Activated T-cell treated with anti-CD3 and anti-CD28 coated beads for 4 hours (primary cell): ENCODE results near the gene UBE4B.
"Not testable (repeated sequence)": the region's sequence is repeated elsewhere in the genome, so short reads cannot be mapped to it uniquely, and the experiment has no call there.

Experiments
- DNase-seq: peaks from one replicate; pipeline ENCODE4 v3.0.0-alpha.2; 2020

UBE4B gene

DNA sequence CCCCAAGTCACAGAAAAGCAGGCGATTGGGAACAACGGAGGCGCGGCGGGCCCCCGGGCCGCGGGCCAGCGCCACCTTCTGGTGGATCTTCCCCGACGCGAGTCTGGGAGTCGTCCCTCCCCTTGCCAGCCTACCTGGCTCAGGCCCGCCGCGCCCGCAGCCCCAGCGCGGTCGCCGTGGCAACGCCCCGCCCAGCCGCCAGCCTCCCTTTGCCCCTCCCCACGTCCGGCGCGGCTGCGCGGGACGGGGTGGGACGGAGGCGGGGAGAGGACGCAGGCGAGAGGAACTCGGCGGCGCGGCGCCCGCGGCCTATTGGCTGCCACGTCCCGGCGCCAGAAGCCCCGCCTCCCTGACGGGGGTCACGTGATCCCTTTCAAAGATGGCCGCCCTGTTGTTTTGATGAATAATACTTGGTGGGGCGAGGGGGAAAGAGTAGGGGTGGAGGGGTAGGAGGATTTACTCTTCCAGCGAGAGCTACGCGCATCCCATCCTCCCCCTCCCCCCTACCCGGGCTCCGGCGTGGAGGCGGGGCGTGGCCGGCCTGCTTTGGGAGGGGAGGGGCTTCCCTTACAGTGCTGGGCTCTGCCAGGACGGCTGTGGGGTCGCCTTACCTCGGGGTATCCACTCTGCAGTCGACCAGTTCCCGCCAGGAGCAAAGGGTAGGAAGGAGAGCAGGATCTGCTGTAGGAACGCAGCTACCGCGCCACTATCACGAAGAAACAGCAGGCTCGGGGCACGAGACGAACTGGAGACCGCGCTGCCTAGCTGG lies at the start of gene UBE4B:
TSS of gene UBE4B (plus strand) at position 369 of the 769 bp plus-strand sequence. CDS start 713 bp downstream, outside the sequence.
- DNase-seq: peak; percentile 98

DNA sequence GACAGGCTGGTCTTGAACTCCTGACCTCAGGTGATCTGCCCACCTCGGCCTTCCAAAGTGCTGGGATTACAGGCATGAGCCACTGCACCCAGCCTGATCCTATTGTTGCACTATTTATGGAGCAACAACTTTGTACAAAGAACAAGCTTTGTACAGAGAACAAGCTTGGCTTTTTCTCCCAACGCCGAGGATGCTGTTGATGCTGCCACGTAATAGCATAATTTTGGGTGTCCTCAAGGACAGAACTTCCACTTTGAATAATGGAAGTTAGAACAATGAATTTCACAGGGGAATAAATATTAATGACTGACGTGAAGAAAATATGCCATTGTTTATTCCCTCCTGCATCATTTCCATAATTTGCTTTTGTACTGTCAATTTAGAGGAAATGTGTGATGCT lies 48.5 kb upstream of the UBE4B start:
- DNase-seq: no peak

DNA sequence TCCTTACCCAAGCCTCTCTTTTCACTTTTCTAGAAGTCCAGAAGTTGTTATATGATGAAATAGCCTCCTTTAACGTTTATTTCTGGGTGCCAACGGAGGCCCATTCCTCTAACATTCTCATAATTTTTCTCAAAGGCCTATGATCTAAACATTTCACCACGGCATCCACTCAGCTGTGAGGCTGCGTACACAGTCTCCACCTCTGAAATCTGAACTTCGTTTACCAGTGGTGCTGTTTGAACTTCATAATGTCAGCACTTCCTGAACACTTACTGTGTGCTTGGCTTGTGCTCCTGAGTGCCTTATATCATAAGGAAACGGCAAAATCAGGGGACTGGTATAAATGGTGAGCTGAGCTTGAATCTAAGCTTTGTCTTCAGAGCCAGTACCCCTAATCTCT lies 47.8 kb upstream of the UBE4B start:
- no peak for DNase-seq

DNA sequence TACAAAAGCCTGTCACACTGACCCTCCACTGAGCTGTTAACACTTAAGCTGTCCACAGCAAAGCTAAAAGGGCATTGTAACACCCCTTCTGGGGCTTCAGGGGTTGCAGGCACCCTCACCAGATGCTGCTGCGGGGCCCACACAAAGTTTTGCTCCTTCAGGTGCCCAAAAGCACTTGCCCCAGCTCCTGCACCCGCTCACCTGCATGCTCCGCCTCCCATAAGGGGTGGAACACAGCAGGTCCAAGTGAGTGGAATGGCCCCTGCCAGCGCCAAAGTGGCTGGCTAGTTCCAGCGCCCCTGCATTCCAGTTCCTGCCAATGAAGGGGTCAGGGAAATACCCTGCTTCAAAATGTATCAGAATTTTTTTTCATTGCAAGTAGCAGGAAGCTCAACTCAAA lies 43.0 kb upstream of the UBE4B start:
- DNase-seq: no peak

DNA sequence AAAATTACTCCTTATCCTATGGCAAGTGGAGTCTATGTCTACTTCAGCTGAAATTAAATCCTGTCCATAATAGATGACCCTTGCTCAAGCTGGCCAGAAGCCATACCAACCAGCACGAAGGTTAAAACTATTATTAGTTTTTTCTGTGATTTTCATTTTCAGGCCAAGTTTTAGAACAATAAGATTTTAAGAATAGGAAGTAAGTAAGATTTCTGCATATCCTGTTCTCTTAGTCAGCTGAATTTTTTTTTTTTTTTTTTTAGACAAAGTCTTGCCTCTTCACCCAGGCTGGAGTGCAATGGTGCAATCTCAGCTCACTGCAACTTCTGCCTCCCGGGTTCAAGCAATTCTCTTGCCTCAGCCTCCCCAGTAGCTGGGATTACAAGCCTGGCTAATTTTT lies 41.8 kb upstream of the UBE4B start:
- DNase-seq: no peak

DNA sequence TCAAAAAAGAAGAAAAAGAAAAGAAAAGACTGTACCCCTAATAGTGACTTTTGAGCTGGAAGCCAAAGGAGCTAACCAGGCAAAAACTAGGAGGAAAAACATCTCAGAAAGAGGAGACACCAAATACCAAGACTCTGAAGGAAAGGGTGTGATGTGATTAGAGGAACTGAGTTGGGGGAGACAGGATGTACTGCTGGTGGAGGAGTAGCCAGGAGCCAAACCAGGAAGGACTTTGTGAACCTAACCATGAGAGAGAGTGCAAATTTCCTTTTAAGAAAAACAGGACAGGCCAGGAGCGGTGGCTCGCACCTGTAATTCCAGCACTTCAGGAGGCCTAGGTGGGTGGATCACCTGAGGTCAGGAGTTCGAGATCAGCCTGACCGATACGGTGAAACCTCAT lies 39.8 kb upstream of the UBE4B start:
- DNase-seq: no peak

DNA sequence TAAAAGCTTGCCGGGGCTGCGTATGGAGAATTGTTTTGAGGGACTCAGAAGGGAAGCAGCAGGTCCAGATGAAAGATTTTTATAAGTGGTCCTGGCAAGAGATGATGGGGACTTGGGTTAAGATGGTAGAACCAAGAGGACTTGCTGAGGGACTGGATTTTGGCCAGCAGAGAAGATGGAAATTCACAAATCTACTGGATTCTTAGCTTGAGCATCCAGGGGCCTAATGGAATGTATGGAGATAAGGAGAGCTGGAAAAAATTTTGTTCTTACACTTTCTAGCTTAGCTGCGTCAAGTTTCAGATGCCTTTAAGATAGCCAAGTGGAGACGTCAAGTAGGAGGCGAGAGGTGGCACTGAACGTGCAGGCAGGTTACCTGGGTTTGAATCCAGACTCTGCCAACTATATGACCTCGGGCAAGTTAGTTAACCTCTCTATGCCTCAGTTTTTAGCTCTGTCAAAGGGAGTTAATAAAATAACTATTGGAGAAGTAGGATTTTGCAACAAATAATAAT lies 39.1 kb upstream of the UBE4B start:
- DNase-seq: no peak

DNA sequence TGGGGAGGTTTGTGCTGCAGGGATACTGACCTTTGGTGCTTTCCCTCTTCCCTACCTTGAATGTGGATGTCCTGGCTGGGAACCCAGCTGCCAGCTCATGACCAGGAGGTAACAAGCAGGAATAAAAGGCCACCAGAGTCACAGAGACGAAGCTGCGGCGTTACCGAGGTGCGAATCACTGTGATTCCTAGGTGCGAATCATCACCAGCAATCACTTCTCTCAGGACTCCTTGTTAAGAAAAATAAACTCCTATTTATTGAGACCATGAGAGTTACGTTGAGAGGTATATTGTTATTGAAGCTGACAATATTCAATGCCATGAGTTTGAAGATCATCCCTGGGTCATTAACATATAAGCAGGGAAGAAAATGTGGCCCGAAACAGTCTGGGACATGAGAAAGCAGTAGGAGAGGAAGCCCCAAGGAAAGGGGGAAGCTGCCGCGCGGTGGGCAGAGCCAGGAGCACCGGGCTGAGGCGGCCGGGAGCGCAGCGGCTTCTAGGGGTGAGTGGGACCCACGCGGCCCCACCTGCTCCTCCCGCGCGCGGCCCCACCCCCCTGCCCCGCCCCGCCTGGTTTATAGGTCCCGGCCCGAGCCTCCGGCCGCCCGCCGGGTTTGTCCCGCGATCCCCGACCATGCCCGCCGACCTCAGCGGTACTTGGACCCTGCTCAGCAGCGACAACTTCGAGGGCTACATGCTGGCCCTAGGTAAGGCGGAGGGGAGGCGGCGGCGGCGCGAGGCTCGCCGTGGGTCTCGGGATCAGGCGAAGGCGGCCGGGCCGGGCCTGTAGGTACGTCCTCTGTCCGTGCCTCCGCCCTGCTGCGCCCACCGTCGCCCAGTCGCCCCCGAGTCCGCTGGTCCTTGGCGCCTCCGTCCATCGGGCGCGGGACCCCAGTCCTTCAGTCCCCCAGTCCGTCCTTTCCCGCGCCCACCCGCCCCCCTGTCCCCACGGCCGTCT lies 35.9 kb upstream of the UBE4B start, which contains the start of gene RBP7:
TSS of gene RBP7 (plus strand) at position 605 of the 959 bp plus-strand sequence. CDS start at position 636, 31 bp downstream.
- no peak for DNase-seq

DNA sequence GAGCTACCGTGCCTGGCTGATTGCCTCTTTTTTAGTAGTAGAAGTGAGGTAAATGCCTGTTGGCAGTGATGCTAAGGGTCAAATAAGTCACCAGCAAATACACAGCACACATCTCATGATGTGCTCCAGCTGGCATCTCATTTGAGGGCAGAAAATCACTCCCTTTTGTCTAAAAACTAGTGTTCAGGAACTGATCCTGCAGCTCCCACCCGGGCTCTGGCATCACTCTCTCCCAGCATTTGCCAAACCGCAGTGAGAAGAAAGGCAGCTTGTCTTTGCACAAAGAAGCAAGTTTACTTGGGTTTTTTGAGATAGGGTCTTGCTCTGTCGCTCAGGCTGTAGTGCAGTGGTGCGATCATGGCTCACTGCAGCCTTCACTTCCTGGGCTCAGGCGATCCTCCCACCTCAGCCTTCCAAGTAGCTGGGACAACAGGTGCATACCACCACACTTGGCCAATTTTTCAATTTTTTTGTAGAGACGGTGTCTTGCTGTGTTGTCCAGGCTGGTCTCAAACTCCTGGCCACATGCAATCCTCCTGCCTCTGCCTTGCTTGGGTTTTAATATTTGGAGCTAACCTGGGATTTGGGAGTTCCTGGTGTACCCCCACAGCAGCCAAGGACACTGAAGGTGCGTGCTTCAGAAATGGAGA lies 31.6 kb upstream of the UBE4B start:
- no peak for DNase-seq

DNA sequence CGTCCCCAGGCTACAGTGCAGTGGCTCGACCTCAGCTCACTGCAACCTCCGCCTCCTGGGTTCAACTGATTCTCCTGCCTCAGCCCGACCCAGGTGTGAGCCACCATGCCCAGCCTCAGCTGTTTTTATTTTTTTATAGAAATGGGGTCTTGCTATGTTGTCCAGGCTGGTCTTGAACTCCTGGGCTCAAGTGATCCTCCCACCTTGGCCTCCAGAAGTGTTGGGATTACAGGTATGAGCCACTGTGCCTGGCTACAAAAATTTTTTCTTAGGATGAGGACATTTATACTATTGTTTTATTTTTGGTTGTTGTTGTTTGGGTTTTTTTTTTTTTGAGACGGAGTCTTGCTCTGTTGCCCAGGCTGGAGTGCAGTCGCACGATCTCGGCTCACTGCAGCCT lies 27.5 kb upstream of the UBE4B start:
- not testable (repeated sequence) for DNase-seq

DNA sequence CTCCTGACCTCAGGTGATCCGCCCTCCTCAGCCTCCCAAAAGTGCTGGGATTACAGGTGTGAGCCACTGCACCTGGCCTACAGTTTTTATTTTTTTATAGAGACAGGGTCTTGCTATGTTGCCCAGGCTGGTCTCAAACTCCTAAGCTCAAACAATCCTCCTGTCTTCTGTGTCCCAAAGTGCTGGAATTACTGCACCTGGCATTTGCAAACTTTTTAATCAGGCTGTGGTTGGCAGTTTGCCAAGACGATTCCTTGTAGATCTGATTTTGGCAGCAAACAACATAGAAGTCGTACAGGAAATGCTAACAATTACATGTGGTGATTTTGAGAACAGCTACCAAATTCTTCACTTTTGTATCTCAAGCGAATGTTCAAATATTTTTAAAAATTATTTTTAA lies 25.6 kb upstream of the UBE4B start:
- DNase-seq: no peak

DNA sequence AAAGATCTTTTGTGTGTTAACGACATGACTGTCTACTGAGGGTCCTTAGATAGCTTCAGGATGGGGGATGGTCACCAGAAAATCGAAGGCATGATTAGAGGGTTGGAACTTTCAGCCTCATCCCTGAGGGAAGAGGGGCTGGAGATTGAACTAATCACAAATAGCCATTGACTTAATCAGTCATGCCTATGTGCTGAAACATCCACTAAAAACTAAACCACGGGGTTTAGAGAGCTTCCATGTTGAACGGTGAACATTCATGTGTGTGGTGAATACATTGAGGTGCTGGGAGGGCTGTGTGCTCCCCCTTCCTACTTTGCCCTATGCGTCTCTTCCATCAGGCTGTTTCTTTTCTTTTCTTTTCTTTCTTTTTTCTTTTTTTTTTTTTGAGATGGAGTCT lies 18.7 kb upstream of the UBE4B start:
- DNase-seq: no peak

DNA sequence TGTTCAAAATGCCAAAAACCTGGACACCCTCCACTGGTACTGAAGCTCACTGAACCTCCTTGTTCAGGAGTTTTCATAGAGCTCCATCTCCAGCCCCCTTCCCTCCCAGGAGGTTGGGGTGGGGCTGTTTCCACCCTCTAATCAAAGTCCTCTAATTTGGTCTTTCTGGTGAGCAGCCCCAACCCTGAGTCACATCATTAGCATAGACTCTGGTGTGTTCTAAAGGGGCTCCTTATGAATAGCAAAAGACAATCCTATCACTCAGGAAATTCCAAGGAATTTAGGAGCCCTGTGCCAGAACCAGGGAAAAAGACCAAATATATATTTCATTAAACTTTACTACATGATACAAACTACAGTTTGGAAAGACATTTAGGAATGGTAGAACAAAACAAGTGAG lies 13.2 kb upstream of the UBE4B start:
- DNase-seq: no peak

DNA sequence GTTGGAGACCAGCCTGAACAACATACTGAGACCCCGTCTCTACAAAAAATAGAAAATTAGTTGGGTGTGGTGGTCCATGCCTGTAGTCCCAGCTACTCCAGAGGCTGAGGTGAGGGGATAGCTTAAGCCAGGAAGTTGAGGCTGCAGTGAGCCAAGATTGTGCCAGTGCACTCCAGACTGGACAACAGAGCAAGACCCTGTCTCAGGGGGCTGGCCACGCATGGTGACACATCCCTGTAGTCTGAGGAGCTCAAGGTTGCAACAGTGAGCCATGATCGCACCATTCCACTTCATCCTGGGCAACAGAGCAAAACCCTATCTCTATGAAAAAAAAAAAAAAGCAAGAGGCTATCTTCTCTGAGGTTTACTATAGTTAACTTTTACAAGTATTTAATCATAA lies 12.7 kb upstream of the UBE4B start:
- DNase-seq: no peak

DNA sequence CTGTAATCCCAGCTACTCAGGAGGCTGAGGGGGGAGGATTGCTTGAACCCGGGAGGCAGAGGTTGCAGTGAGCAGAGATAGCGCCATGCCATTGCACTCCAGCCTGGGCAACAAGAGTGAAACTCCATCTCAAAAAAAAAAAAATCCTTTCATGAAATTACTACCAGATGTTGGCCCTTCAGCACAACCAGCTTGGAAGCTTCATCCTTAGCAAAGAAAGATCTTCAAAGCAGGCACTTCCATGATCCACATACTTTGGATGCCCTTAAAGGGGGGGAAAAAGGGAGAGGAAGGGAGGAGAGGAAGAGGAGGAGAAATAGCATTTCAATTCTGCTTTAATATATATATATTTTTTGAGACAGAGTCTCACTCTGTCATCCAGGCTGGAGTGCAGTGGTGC lies 12.1 kb upstream of the UBE4B start:
- DNase-seq: not testable (repeated sequence)

DNA sequence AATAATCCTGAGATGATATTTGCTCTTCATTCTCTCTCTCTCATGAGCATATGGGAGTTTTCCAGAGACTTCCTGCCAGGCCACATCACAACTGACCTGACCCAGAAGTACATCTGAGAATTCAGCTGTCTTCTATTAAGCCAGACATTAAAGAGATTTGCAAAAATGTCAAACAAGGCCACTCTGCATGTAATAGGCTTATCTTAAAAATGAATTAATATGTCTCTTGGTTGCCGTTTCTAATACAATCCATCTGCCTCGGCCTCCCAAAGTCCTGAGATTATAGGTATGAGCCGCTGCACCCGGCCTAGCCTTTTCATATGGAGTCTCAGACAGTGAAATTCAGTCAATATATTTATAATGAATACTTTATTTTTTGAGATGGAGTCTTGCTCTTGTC lies 10.8 kb upstream of the UBE4B start:
- DNase-seq: not testable (repeated sequence)

DNA sequence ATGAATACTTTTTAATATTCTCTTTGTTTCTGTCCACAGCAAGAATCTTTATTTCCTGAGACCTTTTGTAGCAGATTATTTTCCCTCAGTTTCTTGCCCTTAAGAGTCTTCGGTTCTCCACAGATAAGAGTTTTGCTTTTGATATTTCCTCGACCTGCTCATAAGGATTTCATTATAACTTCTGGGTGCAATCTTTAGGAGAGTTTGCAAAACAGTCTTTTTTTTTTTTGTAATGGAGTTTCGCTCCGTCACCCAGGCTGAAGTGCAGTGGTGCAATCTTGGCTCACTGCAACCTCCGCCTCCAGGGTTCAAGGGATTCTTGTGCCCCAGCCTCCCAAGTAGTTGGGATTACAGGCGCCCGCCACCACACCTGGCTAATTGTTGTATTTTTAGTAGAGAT lies 10.1 kb upstream of the UBE4B start:
- DNase-seq: no peak

DNA sequence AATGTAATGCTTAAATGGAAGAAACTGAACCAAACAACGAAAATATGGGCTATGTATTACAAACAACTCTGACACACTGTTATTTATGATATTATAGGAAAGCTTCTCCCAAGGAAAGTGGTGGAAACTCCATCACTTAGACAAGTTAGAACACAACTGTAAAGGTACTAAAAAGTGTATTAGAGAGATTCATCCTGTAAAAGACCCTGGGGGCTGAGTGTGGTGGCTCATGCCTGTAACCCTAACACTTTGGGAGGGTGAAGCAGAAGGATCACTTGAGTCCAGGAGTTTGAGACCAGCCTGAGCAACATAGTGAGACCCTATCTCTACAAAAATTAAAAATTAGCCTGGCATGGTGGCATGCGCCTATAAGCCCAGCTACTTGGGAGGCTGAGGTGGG lies 7.4 kb upstream of the UBE4B start:
- DNase-seq: no peak

DNA sequence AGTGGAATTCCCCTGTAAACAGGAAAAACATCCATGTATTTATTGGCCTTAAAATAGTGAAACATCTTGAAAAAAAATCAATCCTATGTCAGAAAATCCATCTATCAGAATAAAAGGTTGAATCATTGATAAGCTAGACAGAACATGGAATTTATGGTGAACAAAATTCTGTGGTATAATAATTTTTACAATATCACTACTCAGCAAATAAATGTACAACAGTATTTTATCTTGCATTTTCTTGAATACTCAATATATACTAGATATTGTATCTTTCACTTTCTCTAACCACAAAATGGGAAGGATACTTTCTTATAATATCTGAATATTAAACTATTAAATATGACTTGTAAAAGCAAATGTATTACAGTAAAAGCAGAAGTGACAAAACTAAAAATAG lies 5.7 kb upstream of the UBE4B start:
- no peak for DNase-seq

DNA sequence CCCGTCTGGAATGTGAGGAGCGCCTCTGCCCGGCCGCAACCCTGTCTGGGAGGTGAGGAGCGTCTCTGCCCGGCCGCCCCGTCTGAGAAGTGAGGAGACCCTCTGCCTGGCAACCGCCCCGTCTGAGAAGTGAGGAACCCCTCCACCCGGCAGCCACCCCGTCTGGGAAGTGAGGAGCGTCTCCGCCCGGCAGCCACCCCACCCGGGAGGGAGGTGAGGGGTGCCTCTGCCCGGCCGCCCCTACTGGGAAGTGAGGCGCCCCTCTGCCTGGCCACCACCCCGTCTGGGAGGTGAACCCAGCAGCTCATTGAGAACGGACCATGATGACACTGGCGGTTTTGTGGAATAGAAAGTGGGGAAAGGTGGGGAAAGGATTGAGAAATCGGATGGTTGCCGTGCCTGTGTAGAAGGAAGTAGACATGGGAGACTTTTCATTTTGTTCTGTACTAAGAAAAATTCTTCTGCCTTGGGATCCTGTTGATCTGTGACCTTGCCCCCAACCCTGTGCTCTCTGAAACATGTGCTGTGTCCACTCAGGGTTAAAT lies 3.7 kb upstream of the UBE4B start:
- not testable (repeated sequence) for DNase-seq

DNA sequence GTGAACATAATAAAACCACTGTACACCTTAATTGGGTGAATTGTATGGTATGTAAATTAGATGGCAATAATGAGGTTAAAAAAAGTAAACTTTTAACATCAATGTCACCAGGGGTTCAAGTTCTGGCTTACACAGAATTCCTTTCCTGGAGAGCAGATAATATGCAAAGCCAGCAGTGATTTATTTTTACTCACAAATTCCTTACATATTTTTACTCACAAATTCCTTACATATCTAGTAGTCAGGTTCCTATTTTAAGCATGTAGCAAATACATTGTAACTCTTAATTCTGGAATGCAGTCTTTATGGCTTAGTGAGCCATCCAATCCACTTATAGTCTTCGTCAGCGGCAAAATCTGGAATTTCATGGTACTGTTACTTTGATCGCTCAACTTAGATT lies 1.3 kb upstream of the UBE4B start:
- no peak for DNase-seq

DNA sequence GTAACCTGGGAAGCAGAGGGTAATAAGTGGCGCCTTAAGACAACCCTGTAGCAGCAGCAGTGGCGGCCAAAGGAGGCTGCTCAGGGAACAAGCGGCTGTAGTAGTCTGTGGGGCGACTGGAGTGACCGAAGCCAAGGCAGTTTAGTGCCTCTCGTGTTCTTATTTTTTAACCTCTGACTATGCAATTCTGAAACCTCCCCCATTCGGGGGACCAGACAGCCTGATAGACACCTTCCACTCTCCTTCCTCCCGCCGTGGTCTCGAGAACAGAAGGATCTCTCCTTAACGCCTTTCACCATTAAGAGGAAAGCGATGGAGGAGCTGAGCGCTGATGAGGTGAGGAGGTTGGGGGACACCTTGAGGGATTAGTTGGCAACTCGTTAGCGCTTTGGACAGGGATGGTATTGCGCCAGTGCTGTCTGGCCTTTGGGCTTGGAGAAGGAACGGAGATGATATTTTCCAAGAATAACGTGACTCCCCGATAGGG lies 644 bp downstream of the UBE4B start:
- DNase-seq: peak; percentile 4

DNA sequence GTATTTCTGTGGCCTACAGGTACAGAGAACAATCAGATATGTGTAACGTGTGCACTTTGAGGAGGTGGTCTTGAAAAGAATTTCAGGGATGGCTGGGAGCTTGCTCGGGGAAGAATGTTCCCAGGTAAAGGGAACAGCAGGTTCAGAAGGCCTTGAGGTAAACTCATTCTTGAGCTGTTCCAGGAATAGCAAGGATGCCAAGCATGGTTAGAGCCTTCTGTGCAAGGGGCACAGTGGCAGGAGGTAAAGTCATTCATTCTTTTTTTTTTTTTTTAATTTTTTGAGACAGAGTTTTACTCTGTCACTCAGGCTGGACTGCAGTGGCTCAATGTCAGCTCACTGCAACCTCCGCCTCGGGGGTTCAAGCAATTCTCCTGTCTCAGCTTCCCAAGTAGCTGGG lies 10.0 kb downstream of the UBE4B start:
- no peak for DNase-seq
